Caki2 (cell line): ENCODE results near the gene ZNF346. TPM values are rescaled to one million over a fixed set of nuclear protein-coding genes. Genes with fewer than 3 reads are reported as not detected.

Experiments
- DNase-seq: peaks from one replicate; pipeline ENCODE4 v3.0.0-alpha.2; 2015; ENCODE audit warnings: low read depth
- in situ Hi-C: cut with HindIII; loops from 2 replicates; pipeline ENCODE4 v1.10.0; 2016; ENCODE audit warnings: low sequenced_read_pairs, low pct_unique_long_range_greater_than_20kb, mixed read lengths
- total RNA-seq: library from RNA; depleted of rRNA; stranded (reverse); fragments of >200 nt; shearing (Covaris generic); gene quantifications from 2 replicates; pipeline ENCODE4 v1.2.3, GENCODE V29; 2014; ENCODE audit warnings: low replicate concordance

The ZNF346 gene
- total RNA-seq, 1 experiment from 2014 or later = 23.8 TPM

GRCh38 chr5:177005619-177006264 is 16.8 kb upstream of the ZNF346 start:
- in situ Hi-C loops = no loop called here
- peak; percentile 69 for DNase-seq

DNA sequence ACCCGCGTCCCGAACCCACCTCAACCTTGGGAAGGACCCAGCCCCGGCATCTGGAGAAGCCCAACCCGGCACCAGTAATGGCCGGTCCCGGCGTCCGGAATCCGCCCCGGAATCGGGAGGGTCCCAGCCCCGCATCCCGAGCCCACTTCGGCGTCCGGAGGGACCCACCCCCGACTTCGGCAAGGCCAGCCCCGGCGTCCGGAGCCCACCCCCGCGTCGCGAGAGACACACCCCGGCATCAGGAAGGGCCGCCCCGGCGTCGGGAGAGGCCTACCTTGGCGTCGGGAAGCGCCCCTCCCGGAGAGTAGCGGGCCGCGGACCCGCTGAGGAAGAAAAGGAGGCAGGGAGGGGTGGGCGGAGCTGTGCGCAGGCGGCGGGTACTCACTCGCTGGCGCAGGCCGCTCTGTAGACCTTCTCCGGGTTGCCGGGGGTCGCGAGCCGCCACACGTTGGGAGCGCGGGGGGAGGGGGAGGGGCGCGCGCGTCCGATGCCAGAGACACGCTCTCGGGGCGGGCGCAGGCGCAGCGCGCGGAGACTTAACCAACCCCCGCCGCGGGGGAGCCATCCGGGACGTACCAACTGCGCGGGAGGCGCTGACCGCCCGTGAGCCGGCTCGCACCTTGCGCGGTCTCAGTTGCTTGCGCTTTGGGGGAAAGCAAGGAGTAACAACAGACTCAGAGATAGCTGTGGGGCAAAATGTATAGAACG is 16.1 kb upstream of the ZNF346 start, which contains the start of gene UIMC1:
Gene UIMC1, minus strand, starts transcription at position 515 of the 708 bp plus-strand sequence. CDS start 24,164 bp downstream, outside the sequence.
- peak; percentile 96 for DNase-seq
- in situ Hi-C loops = no loop called here

DNA sequence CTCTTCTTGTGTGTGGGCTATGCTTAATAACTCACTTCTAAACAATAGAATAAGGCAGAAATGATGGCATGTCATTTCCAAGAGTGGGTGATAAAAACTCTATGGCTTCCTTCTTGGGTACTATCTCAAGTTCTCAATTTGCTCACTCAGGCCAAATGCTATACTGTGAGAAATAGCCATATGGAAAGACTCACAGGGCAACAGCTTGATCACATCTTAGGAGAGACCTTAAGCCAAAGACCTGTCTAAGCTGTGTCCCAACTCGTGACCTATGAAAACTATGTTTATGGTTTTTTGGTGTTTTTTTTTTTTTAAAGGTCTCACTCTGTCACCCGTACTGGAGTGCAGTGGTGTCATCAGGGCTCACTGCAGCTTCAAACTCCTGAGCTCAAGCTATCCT is 13.8 kb upstream of the ZNF346 start:
- DNase-seq = no peak
- in situ Hi-C loops = no loop called here

DNA sequence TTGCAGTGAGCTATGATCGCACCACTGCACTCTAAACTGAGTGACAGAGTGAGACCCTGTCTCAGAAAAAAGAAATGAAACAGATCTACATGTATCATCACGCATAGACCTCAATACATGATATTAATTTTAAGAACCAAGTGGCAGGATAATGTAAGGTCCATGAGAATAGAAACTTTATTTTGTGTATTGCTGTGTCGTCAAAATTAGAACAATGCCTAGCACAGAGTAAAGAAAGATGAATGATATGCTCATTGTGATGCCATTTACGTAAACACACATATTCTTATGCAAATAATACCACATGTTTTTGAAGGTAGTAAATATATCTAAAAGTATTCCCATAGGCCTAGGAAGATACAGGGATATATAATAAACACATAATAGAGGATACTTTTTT is 12.3 kb upstream of the ZNF346 start:
- in situ Hi-C loops = no loop called here
- DNase-seq = no peak

GRCh38 chr5:177015156-177015555 is 7.3 kb upstream of the ZNF346 start:
- no peak for DNase-seq
- in situ Hi-C loops = no loop called here

- no peak for DNase-seq
- in situ Hi-C loops = no loop called here
These were observed 4.2 kb upstream of the ZNF346 start for GRCh38 chr5:177018341-177018740.

DNA sequence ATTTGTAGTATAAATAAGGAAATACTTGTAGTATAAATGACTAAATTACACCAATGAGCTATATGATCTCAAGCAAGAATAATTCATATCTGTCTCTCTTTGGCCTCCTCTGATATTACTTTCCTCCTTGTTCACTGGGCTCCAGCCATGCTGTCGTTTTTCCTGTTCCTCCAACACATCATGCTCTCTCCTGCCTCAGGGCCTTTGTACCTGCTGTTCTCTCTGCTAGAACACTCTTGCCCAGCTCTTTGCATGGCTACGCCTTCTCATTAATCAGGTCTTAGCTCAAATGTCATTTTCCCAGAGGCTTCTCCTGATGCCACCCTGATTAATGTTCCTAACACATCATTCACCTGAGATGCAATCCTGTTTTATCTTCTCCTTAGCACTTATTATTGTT is 2.5 kb upstream of the ZNF346 start:
- no peak for DNase-seq
- in situ Hi-C loops = no loop called here

- peak; percentile 22 for DNase-seq
- in situ Hi-C loops = no loop called here
These were observed 788 bp downstream of the ZNF346 start for GRCh38 chr5:177023303-177023664.

DNA sequence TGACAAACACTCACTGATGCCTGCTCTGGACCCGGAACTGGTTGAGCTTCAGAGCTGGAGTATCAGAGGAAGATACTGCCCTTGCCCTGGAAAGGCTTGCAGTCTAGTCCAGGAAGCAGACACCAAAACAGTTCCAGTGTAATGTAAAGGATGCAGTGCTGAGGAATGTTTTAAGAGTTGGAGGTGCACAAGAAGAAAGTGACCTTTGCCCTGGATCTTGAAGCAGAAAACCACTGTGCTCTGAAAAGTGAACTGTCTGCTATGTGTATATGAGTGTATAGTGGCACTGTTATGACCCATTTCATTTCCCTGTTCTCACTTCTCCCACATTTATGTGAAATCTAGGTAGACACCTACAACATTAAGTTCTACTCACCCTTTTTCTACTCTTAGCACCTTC is 2.1 kb downstream of the ZNF346 start:
- in situ Hi-C loops = no loop called here
- no peak for DNase-seq

DNA sequence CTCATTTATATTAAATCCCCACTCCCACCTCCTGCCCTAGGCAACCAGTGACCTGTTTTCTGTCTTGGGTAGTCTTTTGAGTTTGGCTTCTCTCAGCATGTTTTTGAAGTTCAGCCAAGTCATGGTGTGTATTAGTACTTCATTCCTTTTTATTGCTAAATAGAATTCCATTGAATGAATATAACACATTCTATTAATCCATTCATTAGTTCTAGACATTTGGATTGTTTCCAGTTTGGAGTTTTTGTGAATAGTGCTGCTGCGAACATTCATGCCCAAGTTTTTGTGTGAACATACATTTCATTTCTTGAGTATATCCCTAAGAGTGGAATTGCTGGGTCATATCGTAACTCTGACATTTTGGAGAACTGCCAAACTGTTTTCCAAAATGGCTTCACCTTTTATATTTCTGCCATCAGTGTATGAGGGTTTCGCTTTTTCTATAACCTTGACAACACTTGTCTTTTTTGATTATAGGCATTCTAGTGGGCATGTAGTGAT is 2.7 kb downstream of the ZNF346 start:
- in situ Hi-C loops = no loop called here
- no peak for DNase-seq

- no peak for DNase-seq
- in situ Hi-C loops = no loop called here
These were observed 5.2 kb downstream of the ZNF346 start for GRCh38 chr5:177027665-177028064.

- in situ Hi-C loops = no loop called here
- no peak for DNase-seq
These were observed 7.0 kb downstream of the ZNF346 start for GRCh38 chr5:177029498-177029897.

- in situ Hi-C loops = no loop called here
These were observed 13.5 kb downstream of the ZNF346 start for GRCh38 chr5:177035976-177036375.

DNA sequence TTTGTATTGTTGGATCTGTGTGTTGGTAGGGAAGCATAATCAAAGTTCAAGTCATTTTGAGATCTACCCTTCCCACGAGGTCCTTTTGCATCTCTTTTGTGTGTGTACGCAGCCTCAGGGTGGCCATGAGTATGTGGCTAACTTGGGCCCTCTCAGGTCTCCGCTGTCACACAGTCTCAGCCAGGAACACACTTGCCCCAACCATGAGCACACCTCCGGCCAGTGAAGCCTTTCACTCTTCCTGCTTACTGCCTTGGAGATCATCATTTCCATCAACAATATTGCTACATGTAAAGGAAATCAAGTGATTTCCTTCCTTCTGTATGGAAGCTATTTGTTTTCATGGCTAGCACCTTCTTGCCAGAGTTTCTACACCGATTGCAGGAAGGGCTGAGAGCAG is 13.9 kb downstream of the ZNF346 start:
- DNase-seq = no peak
- in situ Hi-C loops = no loop called here

More at GRCh38 chr5:177035976-177036375, 13.5 kb downstream of the ZNF346 start:
- DNase-seq = no peak

DNA sequence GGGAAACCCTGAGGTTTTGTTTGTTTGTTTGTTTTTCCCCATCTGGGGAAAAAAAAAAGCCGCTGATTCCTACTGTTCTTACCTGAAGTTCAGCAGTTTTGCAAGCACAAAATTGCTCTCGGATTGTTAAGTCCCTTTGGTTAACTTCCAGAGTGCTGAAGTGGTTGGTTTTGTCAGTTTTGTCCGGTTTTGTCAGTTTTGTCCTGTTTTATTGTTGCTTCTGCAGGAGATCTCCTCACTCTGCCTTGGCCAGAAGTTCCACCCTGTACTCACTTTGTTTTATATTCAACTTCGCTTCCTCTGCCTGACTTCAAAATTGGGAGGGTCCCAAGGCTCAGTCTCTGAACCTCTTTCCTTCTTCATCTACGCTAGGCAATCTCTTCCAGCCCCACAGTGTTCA is 14.4 kb downstream of the ZNF346 start:
- no peak for DNase-seq
- in situ Hi-C loops = no loop called here

- DNase-seq = no peak
- in situ Hi-C loops = no loop called here
These were observed 18.4 kb downstream of the ZNF346 start for GRCh38 chr5:177040814-177041420.

DNA sequence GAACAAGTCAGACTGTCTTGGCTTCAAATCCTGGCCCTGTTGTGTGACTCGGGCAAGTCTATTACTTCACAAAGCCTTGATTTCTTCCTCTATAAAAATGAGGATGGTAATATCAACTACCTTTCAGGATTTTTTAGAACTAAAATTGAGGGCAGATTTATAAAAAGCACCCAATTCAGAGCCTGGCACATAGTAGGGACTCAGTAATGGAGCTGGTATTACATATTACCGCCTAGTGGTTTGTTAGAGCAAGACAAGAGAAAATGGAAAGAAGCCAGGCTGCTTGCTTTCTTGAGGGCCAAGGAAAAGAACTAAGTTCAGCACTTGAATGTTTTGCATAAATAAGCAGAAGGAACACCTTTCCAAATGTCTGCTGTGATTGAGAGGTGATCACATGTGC is 19.4 kb downstream of the ZNF346 start:
- in situ Hi-C loops = no loop called here
- no peak for DNase-seq

- in situ Hi-C loops = no loop called here
- no peak for DNase-seq
These were observed 20.6 kb downstream of the ZNF346 start for GRCh38 chr5:177043114-177043513.

GRCh38 chr5:177043958-177044357 is 21.5 kb downstream of the ZNF346 start:
- in situ Hi-C loops = no loop called here
- DNase-seq = no peak
